PFSK-1 (cell line): Measurements from ENCODE around the gene ANKMY2.

Experiments used
- POLR2AphosphoS5 ChIP-seq: IDR thresholded peaks from 2 replicates; pipeline ENCODE4 v1.6.1; 2012; ENCODE audit warnings: low read depth, mild to moderate bottlenecking, control low read depth, low read length, moderate library complexity
- SIN3A ChIP-seq: IDR thresholded peaks from 2 replicates; pipeline ENCODE4 v1.6.1; 2012; ENCODE audit warnings: mild to moderate bottlenecking, low read length, moderate library complexity, borderline replicate concordance; ENCODE audit not compliant: insufficient read depth
- TAF1 ChIP-seq: IDR thresholded peaks from 2 replicates; pipeline ENCODE4 v1.6.1; 2012; ENCODE audit warnings: low read length, control low read depth, borderline replicate concordance; ENCODE audit not compliant: insufficient read depth
- TF ChIP-seq, protein P1 (sequence below), 2 experiments: IDR thresholded peaks; 2 replicates each; pipeline versions ENCODE4 v1.6.1 to v1.8.0; 2011 to 2012; ENCODE audit warnings: low read depth in 2 of 2, low read length in 2 of 2, control low read depth in 1 of 2, inconsistent platforms in 1 of 2, mild to moderate bottlenecking in 1 of 2, moderate library complexity in 1 of 2; ENCODE audit not compliant: insufficient read depth in 1 of 2

DNA sequence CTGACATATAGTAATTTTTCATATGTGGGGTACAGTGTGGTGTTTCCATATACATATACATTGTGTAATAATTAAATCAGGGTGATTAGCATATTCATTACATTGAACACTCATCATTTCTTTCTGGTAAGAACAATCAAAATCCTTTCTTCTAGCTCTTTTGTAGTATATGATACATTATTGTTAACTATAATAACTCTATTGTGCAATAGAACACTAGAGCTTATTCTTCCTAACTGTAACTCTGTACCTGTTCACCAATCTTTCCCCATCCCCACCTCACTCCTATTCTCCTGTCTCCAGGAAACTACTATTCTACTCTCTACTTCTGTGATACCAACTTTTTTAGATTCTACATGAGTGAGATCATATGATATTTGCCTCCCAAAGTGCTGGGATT is 9.8 kb upstream of the ANKMY2 start:
- TF ChIP-seq POLR2AphosphoS5: no peak
- TF ChIP-seq TAF1: no peak
- TF ChIP-seq SIN3A: no peak
- TF ChIP-seq, protein P1, sequence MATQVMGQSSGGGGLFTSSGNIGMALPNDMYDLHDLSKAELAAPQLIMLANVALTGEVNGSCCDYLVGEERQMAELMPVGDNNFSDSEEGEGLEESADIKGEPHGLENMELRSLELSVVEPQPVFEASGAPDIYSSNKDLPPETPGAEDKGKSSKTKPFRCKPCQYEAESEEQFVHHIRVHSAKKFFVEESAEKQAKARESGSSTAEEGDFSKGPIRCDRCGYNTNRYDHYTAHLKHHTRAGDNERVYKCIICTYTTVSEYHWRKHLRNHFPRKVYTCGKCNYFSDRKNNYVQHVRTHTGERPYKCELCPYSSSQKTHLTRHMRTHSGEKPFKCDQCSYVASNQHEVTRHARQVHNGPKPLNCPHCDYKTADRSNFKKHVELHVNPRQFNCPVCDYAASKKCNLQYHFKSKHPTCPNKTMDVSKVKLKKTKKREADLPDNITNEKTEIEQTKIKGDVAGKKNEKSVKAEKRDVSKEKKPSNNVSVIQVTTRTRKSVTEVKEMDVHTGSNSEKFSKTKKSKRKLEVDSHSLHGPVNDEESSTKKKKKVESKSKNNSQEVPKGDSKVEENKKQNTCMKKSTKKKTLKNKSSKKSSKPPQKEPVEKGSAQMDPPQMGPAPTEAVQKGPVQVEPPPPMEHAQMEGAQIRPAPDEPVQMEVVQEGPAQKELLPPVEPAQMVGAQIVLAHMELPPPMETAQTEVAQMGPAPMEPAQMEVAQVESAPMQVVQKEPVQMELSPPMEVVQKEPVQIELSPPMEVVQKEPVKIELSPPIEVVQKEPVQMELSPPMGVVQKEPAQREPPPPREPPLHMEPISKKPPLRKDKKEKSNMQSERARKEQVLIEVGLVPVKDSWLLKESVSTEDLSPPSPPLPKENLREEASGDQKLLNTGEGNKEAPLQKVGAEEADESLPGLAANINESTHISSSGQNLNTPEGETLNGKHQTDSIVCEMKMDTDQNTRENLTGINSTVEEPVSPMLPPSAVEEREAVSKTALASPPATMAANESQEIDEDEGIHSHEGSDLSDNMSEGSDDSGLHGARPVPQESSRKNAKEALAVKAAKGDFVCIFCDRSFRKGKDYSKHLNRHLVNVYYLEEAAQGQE (IDR thresholded peaks at IDR 0.05; ENCODE audit: insufficient read depth in 1 of 2, low read depth in 2 of 2, low read length in 2 of 2): no peak
